Myometrial cell (primary cell): ENCODE measurements around the gene DDX28. TPM values are rescaled to one million over a fixed set of nuclear protein-coding genes. Genes with fewer than 3 reads are reported as not detected.

ENCODE experiments used
- total RNA-seq: library from RNA; depleted of rRNA; stranded (reverse); fragments of >200 nt; gene quantifications from 2 replicates; pipeline ENCODE4 v1.2.3, GENCODE V29; 2015

The DDX28 gene
- total RNA-seq = 3.5 and 5.2 TPM in 2 replicates

GRCh38 chr16:68022728-68023537 lies at the start of gene DDX28, which contains the start of gene DUS2:
Gene DDX28 (minus strand): TSS chr16:68023232. CDS start chr16:68023202, 30 bp downstream.
Gene DUS2 (plus strand): TSS chr16:68023284. CDS start chr16:68038024, 14,740 bp downstream.

DNA sequence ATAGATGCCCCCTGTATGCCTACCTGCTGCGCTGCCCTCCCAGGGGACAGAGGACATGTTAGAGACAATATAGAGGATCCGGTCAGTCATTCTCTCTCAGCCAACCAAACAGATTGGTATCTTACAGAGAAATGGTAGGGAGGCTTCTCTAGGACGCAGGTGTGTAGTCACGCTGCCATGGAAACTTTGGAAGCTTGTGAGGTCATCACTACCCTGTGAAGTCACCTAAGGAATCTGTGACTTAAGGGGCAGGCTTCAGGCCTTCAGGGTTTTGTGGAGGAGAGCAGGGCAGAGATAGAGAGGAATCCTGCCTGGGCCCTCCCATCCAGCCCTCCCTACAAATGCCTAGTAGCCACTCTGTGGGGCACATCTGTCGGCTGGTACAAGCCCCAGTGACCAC lies 7.4 kb downstream of the DDX28 start, which contains the start of gene DPEP2NB:
TSS of gene DPEP2NB (minus strand) at position 231 of the 400 bp plus-strand sequence. CDS start at position 90, 141 bp downstream.

DNA sequence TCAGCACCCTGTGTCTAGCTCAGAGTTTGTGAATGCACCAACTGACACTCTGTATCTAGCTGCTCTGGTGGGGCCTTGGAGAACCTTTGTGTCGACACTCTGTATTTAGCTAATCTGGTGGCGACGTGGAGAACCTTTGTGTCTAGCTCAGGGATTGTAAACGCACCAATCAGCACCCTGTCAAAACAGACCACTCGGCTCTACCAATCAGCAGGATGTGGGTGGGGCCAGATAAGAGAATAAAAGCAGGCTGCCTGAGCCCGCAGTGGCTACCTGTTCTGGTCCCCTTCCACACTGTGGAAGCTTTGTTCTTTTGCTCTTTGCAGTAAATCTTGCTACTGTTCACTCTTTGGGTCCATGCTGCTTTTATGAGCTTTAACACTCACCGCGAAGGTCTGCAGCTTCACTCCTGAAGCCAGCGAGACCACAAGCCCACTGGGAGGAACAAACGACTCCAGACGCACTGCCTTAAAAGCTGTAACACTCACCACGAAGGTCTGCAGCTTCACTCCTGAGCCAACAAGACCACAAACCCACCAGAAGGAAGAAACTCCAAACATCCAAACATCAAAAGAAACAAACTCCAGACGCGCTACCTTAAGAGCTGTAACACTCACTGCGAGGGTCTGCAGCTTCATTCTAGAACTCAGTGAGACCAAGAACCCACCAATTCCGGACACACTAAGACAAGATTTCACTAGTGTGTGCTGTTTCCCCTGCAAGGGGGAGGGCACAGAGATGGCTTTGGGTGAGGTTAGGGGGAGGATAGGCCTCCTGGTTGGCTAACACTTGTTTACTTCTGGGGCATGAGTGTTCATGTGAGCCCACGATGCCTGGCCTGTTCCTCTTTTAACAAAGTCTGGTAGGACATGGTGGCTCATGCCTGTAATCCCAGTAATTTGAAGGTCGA lies 24.0 kb downstream of the DDX28 start, which contains the start of gene DPEP2:
TSS of gene DPEP2 (minus strand) at position 706 of the 910 bp plus-strand sequence. CDS start 6,272 bp downstream, outside the sequence.

GRCh38 chr16:67979955-67980678 lies 42.9 kb downstream of the DDX28 start, which contains the start of gene DPEP3:
Gene DPEP3 (minus strand): TSS chr16:67980499. CDS start chr16:67980380, 119 bp downstream.

Other genes starting within 250 kb of the DDX28 start
- 3.2 and 3.5 TPM in 2 replicates for gene RANBP10, start 216.7 kb downstream of the DDX28 start, total RNA-seq
- gene TSNAXIP1, start 216.3 kb downstream of the DDX28 start, total RNA-seq = under 0.01 and 1.4 TPM in 2 replicates
- gene THAP11, start 180.9 kb downstream of the DDX28 start, total RNA-seq = 23.6 and 26.9 TPM in 2 replicates
- gene NUTF2, start 176.3 kb downstream of the DDX28 start, total RNA-seq = 103 and 274 TPM in 2 replicates
- 30.0 and 33.7 TPM in 2 replicates for gene CENPT, start 175.5 kb downstream of the DDX28 start, total RNA-seq
- gene EDC4, start 150.2 kb downstream of the DDX28 start, total RNA-seq = 56.0 and 59.7 TPM in 2 replicates
- gene NRN1L, start 138.3 kb downstream of the DDX28 start, total RNA-seq = 0.89 TPM in 1 of 2 replicates, not detected in the other
- 5.8 and 8.3 TPM in 2 replicates for gene PSKH1, start 130.0 kb downstream of the DDX28 start, total RNA-seq
- 0.53 and 0.58 TPM in 2 replicates for gene CTRL, start 91.4 kb downstream of the DDX28 start, total RNA-seq
- 63.4 and 68.9 TPM in 2 replicates for gene PSMB10, start 86.4 kb downstream of the DDX28 start, total RNA-seq
- gene LCAT, start 79.1 kb downstream of the DDX28 start, total RNA-seq = 5.5 and 6.0 TPM in 2 replicates
- 63.6 and 116 TPM in 2 replicates for gene SLC12A4, start 54.6 kb downstream of the DDX28 start, total RNA-seq
- gene DPEP3, start 42.7 kb downstream of the DDX28 start, total RNA-seq = not detected in 2 replicates
- gene DPEP2, start 23.7 kb downstream of the DDX28 start, total RNA-seq = not detected in 2 replicates
- gene DPEP2NB, start 7.3 kb downstream of the DDX28 start, total RNA-seq = not detected in 2 replicates
- gene DUS2, start 52 bp upstream of the DDX28 start, total RNA-seq = 23.1 and 26.8 TPM in 2 replicates
- 9.7 and 9.8 TPM in 2 replicates for gene NFATC3, start 62.1 kb upstream of the DDX28 start, total RNA-seq
- under 0.01 and 0.53 TPM in 2 replicates for gene ESRP2, start 212.9 kb upstream of the DDX28 start, total RNA-seq
- gene PLA2G15, start 222.1 kb upstream of the DDX28 start, total RNA-seq = 34.6 and 41.8 TPM in 2 replicates
- 17.4 and 21.9 TPM in 2 replicates for gene SLC7A6, start 241.3 kb upstream of the DDX28 start, total RNA-seq